ENCODE measurements around the gene NRG3.

GRCh38 chr10:82171899-82172298 is 296.9 kb downstream of the NRG3 start:
- TF ChIP-seq CTCF (IDR thresholded peaks at IDR 0.05) (no peak), EZH2 (IDR thresholded peaks at IDR 0.05; ENCODE audit: borderline replicate concordance, insufficient read depth, low read depth, low read length, poor library complexity, severe bottlenecking) (no peak)
